Nephron (organoid): ENCODE measurements around the gene AIMP2.

Experiments
- H3K27ac Mint-ChIP-seq, 3 experiments: 2 replicates each; pipeline ENCODE4 v1.8.0; 2020; ENCODE audit warnings: mixed read lengths in 3 of 3, mild to moderate bottlenecking in 2 of 3, moderate library complexity in 1 of 3
- H3K27me3 Mint-ChIP-seq: 2 replicates; pipeline ENCODE4 v1.8.0; 2021; ENCODE audit warnings: low read depth, mild to moderate bottlenecking, moderate library complexity, mixed read lengths
- H3K36me3 Mint-ChIP-seq: 2 replicates; pipeline ENCODE4 v1.8.0; 2020; ENCODE audit warnings: low read depth, mixed read lengths
- H3K4me1 Mint-ChIP-seq: 2 replicates; pipeline ENCODE4 v1.8.0; 2020; ENCODE audit warnings: mixed read lengths
- H3K4me3 Mint-ChIP-seq, 3 experiments: 2 replicates each; pipeline ENCODE4 v1.8.0; 2020; ENCODE audit warnings: mild to moderate bottlenecking in 3 of 3, mixed read lengths in 3 of 3, moderate library complexity in 2 of 3
- H3K9me3 Mint-ChIP-seq: 2 replicates; pipeline ENCODE4 v1.8.0; 2020; ENCODE audit warnings: mixed read lengths
- CTCF ChIP-seq, 3 experiments: fragments of 200-600 bp; sonication (generic); IDR thresholded peaks; one replicate each; pipeline ENCODE4 v1.5.0; 2021; ENCODE audit warnings: antibody characterized with exemption in 3 of 3; ENCODE audit not compliant: unreplicated experiment in 3 of 3

AIMP2 gene

GRCh38 chr7:6016653-6016966 is 7.5 kb downstream of the AIMP2 start:
- no peak for TF ChIP-seq CTCF (IDR thresholded peaks at IDR 0.05; ENCODE audit: unreplicated experiment in 3 of 3)
- Mint-ChIP-seq H3K4me1 (peaks cover 20% of the 10 kb centered on the region), H3K9me3 (no peaks in the 10 kb centered on the region), H3K4me3 (peak overlapping the region in 1 of 3 experiments; percentile 19), H3K36me3 (peaks cover 62% of the 10 kb centered on the region), H3K27me3 (no peaks in the 10 kb centered on the region), H3K27ac (peak overlapping the region; percentile 83 to 92 (median 85))

GRCh38 chr7:6020371-6021286 is 11.6 kb downstream of the AIMP2 start:
- Mint-ChIP-seq H3K4me3 (no peak overlapping the region), H3K27ac (peak overlapping the region; percentile 75 to 88 (median 77)), H3K4me1 (peaks cover 11% of the 10 kb centered on the region), H3K9me3 (no peaks in the 10 kb centered on the region), H3K27me3 (no peaks in the 10 kb centered on the region), H3K36me3 (peaks cover 85% of the 10 kb centered on the region)
- no peak for TF ChIP-seq CTCF (IDR thresholded peaks at IDR 0.05; ENCODE audit: unreplicated experiment in 3 of 3)

GRCh38 chr7:6022707-6023106 is 13.6 kb downstream of the AIMP2 start:
- H3K4me1 Mint-ChIP-seq, result no peaks in the 10 kb centered on the region
- H3K27me3 Mint-ChIP-seq, result no peaks in the 10 kb centered on the region
- H3K27ac Mint-ChIP-seq, result no peak overlapping the region
- no peaks in the 10 kb centered on the region for H3K9me3 Mint-ChIP-seq
- H3K4me3 Mint-ChIP-seq, result no peak overlapping the region
- peaks cover 86% of the 10 kb centered on the region for H3K36me3 Mint-ChIP-seq
- TF ChIP-seq CTCF (IDR thresholded peaks at IDR 0.05; ENCODE audit: unreplicated experiment in 3 of 3), result no peak

GRCh38 chr7:6023974-6024435 is 14.9 kb downstream of the AIMP2 start:
- Mint-ChIP-seq H3K4me3 (no peak overlapping the region), H3K36me3 (peaks cover 90% of the 10 kb centered on the region), H3K27me3 (no peaks in the 10 kb centered on the region), H3K9me3 (no peaks in the 10 kb centered on the region), H3K4me1 (no peaks in the 10 kb centered on the region), H3K27ac (no peak overlapping the region)
- TF ChIP-seq CTCF (IDR thresholded peaks at IDR 0.05; ENCODE audit: unreplicated experiment in 3 of 3), result no peak

- Mint-ChIP-seq H3K4me1 (no peaks in the 10 kb centered on the region), H3K27ac (no peak overlapping the region), H3K4me3 (no peak overlapping the region), H3K36me3 (peaks cover 85% of the 10 kb centered on the region), H3K27me3 (no peaks in the 10 kb centered on the region), H3K9me3 (no peaks in the 10 kb centered on the region)
- TF ChIP-seq CTCF (IDR thresholded peaks at IDR 0.05; ENCODE audit: unreplicated experiment in 3 of 3), result no peak
Measured at GRCh38 chr7:6026011-6026819, 17.1 kb downstream of the AIMP2 start.
